GM13976 (cell line): ENCODE results near the gene AKAP10.

Source experiments
- DNase-seq: peaks from one replicate; pipeline ENCODE4 v3.0.0; 2012; ENCODE audit warnings: low spot score
- in situ Hi-C: fragments of 300-500 bp; cut with MboI; formaldehyde crosslinking; loops from one replicate; pipeline ENCODE4 v1.12.0; 2022; ENCODE audit warnings: low sequenced_read_pairs, mixed read lengths, inconsistent platforms; ENCODE audit not compliant: unreplicated experiment
- TF ChIP-seq, protein P1 (sequence below): IDR thresholded peaks from 2 replicates; pipeline ENCODE4 v1.5.1; 2012; ENCODE audit warnings: borderline replicate concordance, mild to moderate bottlenecking; ENCODE audit not compliant: insufficient read depth; ENCODE audit errors: extremely low read depth, missing control alignments, control extremely low read depth

Gene AKAP10

DNA sequence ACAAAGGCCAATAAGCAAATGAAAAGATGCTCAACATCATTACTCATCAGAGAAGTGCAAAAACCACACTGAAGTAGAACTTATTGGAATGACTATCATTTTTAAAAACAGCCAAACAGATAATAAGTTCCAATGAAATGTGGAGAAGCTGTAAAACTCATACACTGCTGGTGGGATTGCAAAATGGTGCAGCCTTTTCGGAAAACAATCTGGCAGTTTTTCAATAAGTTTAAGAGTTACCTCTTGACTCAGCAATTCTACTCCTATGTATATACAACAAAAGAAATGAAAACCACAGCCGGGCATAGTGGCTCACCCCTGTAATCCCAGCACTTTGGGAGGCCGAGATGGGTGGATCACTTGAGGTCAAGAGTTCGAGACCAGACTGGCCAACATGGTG lies 49.3 kb downstream of the AKAP10 start:
- in situ Hi-C loops = loop anchor here (25.0 kb wide), 1 partner anchor 91 kb away; no protein-coding TSS in a partner anchor
- no peak for DNase-seq
- TF ChIP-seq, protein P1, sequence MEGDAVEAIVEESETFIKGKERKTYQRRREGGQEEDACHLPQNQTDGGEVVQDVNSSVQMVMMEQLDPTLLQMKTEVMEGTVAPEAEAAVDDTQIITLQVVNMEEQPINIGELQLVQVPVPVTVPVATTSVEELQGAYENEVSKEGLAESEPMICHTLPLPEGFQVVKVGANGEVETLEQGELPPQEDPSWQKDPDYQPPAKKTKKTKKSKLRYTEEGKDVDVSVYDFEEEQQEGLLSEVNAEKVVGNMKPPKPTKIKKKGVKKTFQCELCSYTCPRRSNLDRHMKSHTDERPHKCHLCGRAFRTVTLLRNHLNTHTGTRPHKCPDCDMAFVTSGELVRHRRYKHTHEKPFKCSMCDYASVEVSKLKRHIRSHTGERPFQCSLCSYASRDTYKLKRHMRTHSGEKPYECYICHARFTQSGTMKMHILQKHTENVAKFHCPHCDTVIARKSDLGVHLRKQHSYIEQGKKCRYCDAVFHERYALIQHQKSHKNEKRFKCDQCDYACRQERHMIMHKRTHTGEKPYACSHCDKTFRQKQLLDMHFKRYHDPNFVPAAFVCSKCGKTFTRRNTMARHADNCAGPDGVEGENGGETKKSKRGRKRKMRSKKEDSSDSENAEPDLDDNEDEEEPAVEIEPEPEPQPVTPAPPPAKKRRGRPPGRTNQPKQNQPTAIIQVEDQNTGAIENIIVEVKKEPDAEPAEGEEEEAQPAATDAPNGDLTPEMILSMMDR = no peak

GRCh38 chr17:19915245-19915978 lies 62.2 kb downstream of the AKAP10 start:
- in situ Hi-C loops = no loop called here

DNA sequence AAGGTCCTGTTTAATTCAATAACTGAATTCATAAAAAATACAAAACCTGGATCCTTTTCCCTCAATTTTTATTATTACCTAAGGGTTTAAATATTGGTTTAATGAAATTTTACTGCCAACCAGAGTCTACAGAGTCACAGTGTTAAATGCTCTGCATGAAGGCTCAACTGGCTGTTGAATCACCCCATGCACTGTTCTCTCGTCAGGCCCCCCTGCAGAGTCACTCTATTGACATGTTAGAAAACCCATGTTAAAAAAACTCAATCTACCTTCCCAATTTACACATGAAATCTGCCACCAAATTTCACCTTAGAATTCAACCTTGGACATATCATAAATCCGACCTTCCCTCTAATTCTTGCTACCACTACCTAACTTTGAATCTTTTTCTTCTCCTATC lies 66.6 kb downstream of the AKAP10 start:
- in situ Hi-C loops = no loop called here
- no peak for DNase-seq
- TF ChIP-seq, protein P1 = no peak

More at GRCh38 chr17:19915245-19915978, 62.2 kb downstream of the AKAP10 start:
- TF ChIP-seq, protein P1 = no peak
- no peak for DNase-seq

DNA sequence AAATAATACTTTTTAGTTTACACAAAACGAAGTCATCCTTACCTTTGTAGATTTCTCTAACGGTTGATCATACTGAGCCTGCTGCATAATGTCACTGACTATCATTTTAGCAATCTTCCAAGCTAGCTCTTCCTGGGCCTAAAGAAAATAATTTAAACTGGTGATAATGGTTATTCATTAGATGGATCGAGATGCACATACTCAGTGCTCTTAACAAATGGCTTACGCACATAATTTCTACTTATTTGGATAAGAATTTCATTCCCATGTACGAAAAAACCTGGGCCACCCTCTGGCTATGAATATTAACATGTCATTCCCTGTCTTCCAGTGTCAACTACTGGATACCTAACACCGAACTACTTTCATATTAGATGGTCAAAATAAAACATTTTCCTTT lies 68.5 kb downstream of the AKAP10 start:
- TF ChIP-seq, protein P1 = no peak
- in situ Hi-C loops = no loop called here
- DNase-seq = no peak

DNA sequence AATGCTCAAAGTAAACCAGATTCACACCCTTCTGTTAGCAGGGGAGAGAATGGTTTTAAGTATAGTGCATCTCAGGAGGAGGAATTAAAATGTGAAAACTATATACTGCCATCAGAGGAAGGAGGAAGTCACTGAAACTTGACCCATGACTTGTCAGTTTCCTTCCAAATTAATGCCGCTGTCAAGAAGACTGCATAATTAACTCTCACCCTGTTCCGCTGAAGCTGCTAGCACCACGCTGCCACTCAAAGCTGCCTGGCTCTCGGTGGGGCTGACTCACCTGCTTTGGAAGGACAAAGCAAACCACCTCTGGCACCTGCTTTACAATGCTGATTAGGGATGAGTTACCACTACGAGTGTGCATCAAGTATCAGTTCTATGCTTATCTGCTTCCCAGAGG lies 72.1 kb downstream of the AKAP10 start:
- TF ChIP-seq, protein P1 = no peak
- no peak for DNase-seq
- in situ Hi-C loops = no loop called here

- DNase-seq = no peak
- in situ Hi-C loops = no loop called here
- TF ChIP-seq, protein P1 = no peak
Observed at GRCh38 chr17:19904924-19905323, 72.7 kb downstream of the AKAP10 start.
